ENCODE measurements around the gene AIP.
"Not testable (repeated sequence)": the region's sequence is repeated elsewhere in the genome, so short reads cannot be mapped to it uniquely, and the experiment has no call there.

The AIP gene

DNA sequence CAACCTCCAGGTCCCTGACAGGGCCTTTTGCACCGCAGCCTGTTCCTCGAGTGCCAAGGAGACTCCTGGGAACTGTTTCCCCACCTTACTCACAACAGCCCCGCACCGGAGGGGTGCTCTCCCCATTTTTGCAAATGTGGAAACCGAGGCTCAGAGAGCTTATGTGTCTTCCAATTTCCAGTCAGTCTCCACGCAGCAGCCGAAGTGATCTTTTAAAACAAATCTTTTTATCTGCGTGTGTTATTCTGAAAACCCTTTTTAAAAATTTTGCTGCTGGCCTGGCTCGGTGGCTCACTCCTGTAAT is 13.4 kb upstream of the AIP start:
- no peak for DNase-seq

GRCh38 chr11:67470337-67471002 is 12.4 kb upstream of the AIP start:
- DNase-seq, result no peak

- DNase-seq, result no peak
Measured at GRCh38 chr11:67472882-67473281, 9.9 kb upstream of the AIP start.

- not testable (repeated sequence) for DNase-seq
Measured at GRCh38 chr11:67476692-67477091, 6.1 kb upstream of the AIP start.

DNA sequence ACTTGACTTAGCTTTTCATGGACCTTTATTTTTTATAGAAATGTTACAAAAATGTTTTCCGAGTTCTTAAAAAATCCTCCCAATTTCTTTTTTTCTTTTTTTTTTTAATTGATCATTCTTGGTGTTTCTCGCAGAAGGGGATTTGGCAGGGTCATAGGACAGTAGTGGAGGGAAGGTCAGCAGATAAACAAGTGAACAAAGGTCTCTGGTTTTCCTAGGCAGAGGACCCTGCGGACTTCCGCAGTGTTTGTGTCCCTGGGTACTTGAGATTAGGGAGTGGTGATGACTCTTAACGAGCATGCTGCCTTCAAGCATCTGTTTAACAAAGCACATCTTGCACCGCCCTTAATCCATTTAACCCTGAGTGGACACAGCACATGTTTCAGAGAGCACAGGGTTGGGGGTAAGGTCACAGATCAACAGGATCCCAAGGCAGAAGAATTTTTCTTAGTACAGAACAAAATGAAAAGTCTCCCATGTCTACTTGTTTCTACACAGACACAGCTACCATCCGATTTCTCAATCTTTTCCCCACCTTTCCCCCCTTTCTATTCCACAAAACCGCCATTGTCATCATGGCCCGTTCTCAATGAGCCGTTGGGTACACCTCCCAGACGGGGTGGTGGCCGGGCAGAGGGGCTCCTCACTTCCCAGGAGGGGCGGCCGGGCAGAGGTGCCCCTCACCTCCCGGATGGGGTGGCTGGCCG is 5.3 kb upstream of the AIP start:
- not testable (repeated sequence) for DNase-seq

- DNase-seq, result no peak
Measured at GRCh38 chr11:67482275-67482826, 475 bp upstream of the AIP start.

DNA sequence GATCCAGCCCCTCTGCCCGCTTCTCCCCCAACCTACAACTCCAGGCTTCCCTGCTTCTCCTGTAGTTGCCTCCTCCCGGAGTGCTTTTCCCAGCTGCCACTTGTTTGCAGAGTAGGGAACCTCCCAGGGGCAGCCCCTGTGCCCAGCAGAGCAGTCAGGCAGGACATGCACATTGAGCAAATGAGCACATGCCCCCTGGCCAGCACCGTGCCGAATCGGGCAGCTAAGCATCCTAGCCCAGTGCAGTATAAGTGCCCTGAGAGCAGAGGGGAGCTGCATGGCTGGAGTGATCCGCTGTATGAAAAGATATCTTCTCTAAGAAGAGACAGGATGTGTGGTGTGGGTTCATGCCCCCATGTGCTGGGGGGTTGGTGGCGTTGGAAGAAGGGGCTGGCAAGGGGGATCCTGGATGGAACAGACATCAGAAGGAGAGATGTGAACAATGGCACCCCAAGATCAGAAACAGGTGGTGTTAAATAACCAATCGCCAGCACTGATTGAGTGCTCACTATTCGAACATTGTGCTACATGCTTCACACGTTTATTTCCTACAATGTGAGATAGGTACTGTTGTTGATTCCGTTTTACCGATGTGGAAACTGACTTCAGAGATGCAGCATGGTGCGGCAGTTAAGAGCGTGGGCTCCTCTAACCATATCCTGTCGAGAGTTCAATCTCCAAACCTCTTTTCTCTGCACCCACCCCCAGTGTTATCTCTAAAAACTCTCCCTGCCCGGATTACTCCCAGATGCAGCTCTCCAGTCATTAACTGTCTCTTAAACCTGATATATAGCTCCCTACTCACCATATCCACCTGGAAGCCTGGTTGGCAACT is 1.2 kb downstream of the AIP start:
- no peak for DNase-seq

DNA sequence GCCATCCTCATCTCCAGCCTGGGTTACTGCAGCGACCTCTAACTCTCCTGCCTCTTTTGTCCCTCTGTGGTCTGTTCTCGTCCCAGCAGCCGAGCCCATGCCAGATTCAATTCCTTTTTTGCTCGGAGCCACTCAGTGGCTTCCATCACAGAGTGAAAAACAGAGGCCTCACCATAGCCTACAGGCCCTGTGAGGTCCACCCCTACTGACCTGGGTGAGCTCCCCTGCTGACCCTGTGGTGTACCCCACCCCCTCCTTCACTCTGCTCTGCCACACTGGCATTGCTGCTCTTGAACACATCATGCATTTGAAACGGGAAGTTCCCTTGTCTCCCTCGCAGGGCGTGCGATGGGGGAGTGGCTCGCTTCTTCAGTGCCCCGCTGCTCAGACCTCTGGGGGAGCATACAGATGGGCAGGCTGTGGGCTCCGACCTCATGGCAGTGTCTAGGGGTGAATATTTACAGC is 2.1 kb downstream of the AIP start:
- DNase-seq, result peak; percentile 43

GRCh38 chr11:67485873-67486361 is 3.1 kb downstream of the AIP start:
- peak; percentile 81 for DNase-seq

- no peak for DNase-seq
Measured at GRCh38 chr11:67486481-67487195, 3.8 kb downstream of the AIP start.

- DNase-seq, result no peak
Measured at GRCh38 chr11:67489203-67489884, 6.5 kb downstream of the AIP start.

DNA sequence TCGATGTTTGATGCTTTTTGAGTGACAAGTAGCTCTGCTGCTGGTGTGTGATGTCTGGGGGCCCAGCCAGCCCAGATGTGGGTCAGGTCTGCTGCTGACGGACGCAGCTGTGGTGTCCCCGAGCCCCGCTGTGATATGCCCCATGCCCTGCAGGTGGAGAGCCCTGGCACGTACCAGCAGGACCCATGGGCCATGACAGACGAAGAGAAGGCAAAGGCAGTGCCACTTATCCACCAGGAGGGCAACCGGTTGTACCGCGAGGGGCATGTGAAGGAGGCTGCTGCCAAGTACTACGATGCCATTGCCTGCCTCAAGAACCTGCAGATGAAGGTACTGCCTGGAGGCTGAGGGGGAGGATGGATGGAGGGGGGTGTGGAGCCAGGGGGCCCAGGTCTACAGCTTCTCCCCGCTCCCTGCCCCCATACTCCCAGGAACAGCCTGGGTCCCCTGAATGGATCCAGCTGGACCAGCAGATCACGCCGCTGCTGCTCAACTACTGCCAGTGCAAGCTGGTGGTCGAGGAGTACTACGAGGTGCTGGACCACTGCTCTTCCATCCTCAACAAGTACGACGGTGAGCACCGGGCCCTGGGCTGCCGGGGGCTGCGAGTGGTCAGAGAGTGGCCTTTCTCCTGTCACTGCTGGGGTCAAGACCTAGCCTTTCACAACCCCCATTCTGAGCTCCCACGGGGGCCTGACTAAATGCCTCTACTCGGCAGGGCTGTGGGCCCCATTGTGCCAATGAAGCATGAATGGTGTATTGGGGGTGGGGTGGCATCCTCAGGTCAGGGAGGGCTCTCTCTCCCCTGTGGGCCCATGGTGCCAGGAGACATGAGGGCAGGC is 7.3 kb downstream of the AIP start:
- no peak for DNase-seq

DNA sequence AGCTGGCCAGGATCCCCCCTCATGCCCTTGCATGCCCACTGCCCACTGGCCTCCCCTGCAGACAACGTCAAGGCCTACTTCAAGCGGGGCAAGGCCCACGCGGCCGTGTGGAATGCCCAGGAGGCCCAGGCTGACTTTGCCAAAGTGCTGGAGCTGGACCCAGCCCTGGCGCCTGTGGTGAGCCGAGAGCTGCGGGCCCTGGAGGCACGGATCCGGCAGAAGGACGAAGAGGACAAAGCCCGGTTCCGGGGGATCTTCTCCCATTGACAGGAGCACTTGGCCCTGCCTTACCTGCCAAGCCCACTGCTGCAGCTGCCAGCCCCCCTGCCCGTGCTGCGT is 7.9 kb downstream of the AIP start:
- no peak for DNase-seq

- no peak for DNase-seq
Measured at GRCh38 chr11:67491276-67492068, 8.6 kb downstream of the AIP start.

GRCh38 chr11:67492069-67492727 is 9.4 kb downstream of the AIP start:
- no peak for DNase-seq

DNA sequence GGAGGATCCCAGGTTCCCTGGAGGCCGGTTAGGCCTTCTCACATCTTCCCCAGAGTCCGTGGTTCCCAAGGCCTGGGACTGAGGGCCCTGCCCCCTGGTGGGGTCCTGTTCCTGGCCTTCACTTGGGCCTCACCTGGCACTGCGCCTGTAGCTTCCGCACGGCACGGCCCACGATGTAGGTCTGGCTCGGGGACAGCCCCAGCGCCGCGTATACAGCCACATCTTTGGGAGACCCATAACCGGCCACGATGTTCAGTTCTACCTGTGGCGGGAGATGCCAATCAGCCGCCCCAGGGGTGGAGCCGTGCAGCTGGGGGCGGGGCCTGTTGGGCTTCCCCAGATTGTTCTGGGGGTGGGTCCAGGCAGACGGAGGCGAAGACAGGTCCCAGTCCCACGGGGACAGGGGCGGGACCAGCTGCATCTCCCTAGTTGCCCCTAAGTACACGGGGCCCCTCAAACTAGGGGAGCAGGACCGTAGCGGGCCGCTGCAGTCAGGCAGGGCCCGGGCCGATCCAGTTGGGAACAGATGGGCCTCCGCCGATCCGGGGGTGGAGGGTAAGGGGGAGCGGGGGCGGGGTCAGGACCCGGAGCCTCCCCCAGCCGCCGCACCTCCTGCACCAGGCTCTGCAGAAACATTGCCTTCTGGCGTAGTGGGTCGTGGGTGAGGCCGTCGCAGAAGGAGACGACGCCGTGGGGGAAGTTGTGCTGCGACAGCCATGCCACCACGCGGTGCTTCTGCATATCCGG is 10.1 kb downstream of the AIP start:
- DNase-seq, result no peak

- DNase-seq, result no peak
Measured at GRCh38 chr11:67493548-67494370, 10.9 kb downstream of the AIP start.

Data from RPMI8226 (cell line).